Adrenal gland (tissue), 5 donors: ENCODE measurements around the gene FAT3.

Experiments
- POLR2A ChIP-seq, 2 donors: fragments of 450-650 bp; IDR thresholded peaks; one replicate each; pipeline ENCODE4 v1.6.1; 2017; ENCODE audit warnings: antibody characterized with exemption in 2 of 2, mild to moderate bottlenecking in 2 of 2, moderate library complexity in 1 of 2
- TF ChIP-seq, protein P1 (sequence below), 6 experiments: fragments of 450-650 bp in 4 of 6; fragments of 200-600 bp in 2 of 6; sonication (generic) in 1 of 6; IDR thresholded peaks; 1 replicate in 5 of 6; 2 replicates in 1 of 6; pipeline versions ENCODE4 v1.5.1 to v1.8.0; 2016 to 2021; ENCODE audit warnings: antibody characterized with exemption in 6 of 6, mild to moderate bottlenecking in 2 of 6, moderate library complexity in 1 of 6
- donor health status: DM: no; HTN: no; CAD: no.

DNA sequence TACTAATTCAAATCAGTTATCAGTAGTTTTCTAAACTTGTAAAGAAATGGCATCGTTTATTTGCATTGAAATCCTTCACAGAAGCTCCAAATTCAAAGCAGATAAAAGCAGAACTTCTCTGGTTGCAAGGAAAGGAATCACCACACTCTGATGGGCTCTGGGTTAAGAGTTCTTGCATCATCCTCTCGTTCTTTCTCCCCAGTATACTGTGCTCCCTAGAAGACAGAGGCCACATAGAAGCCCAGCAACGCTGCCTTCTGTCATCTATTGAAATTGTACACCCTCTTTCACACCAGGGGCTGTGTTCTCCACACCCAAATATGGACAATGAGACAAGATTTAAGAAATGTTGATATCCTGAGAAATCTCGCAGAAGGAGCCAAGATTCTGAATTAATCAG lies 29.3 kb downstream of the FAT3 start:
- TF ChIP-seq, protein P1, sequence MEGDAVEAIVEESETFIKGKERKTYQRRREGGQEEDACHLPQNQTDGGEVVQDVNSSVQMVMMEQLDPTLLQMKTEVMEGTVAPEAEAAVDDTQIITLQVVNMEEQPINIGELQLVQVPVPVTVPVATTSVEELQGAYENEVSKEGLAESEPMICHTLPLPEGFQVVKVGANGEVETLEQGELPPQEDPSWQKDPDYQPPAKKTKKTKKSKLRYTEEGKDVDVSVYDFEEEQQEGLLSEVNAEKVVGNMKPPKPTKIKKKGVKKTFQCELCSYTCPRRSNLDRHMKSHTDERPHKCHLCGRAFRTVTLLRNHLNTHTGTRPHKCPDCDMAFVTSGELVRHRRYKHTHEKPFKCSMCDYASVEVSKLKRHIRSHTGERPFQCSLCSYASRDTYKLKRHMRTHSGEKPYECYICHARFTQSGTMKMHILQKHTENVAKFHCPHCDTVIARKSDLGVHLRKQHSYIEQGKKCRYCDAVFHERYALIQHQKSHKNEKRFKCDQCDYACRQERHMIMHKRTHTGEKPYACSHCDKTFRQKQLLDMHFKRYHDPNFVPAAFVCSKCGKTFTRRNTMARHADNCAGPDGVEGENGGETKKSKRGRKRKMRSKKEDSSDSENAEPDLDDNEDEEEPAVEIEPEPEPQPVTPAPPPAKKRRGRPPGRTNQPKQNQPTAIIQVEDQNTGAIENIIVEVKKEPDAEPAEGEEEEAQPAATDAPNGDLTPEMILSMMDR (IDR thresholded peaks at IDR 0.05), result no peak
- no peak for TF ChIP-seq POLR2A (IDR thresholded peaks at IDR 0.05)
